Ovary (tissue), 3 donors: ENCODE results near the gene FAM120B.

Experiments used
- POLR2A ChIP-seq: fragments of 450-650 bp; IDR thresholded peaks from one replicate; pipeline ENCODE4 v1.6.1; 2017; ENCODE audit warnings: antibody characterized with exemption, mild to moderate bottlenecking, moderate library complexity
- TF ChIP-seq, protein P1 (sequence below), 3 donors: fragments of 450-650 bp in 2 of 3; fragments of 200-600 bp in 1 of 3; IDR thresholded peaks; one replicate each; pipeline versions ENCODE4 v1.5.1 to v1.8.0; 2016 to 2022; ENCODE audit warnings: antibody characterized with exemption in 3 of 3, mild to moderate bottlenecking in 1 of 3
- donor health status: DM: no; HTN: no; CAD: no.

DNA sequence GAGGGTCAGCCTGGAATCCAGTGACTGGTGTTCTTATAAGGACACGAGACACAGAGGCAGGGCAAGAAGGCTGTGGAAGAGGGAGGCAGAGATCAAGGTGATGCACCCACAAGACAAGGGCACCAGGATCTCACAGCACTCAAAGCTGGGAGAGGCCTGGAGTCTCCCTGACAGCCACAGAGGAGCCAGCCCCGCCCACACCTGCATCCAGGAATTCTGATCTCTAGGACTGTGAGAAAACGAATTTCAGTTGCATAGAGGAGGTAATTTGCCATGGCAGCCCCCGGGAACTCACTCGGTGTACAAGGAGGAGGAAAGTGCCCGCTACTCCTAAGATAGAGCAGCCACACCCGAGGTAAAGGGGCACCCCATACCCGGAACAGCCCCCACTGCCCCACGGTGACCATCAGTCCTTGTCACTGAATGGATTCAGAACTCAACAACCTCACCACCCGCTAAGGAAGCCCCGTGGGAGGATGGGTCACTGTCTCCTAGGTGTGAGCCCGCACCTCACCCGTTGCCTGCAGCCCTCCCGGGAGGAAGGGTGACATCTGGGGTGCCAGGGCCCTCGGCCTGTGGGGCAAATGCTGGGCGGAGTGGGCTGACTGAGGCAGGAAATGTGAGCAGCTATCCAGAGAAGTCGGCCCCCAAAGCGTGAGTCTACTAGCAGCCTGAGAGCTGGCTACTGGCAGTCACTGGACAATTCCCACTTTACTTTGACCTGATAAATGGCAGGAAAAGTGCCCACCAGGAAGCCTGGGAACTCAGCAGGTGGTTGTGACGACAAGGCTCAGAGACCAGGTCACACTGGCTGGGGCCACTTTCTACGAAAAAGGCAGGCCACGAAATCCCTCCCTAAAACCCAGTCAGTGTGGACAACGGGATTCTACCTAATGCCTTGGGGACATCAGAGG, 38.1 kb upstream of the FAM120B start:
- TF ChIP-seq, protein P1, sequence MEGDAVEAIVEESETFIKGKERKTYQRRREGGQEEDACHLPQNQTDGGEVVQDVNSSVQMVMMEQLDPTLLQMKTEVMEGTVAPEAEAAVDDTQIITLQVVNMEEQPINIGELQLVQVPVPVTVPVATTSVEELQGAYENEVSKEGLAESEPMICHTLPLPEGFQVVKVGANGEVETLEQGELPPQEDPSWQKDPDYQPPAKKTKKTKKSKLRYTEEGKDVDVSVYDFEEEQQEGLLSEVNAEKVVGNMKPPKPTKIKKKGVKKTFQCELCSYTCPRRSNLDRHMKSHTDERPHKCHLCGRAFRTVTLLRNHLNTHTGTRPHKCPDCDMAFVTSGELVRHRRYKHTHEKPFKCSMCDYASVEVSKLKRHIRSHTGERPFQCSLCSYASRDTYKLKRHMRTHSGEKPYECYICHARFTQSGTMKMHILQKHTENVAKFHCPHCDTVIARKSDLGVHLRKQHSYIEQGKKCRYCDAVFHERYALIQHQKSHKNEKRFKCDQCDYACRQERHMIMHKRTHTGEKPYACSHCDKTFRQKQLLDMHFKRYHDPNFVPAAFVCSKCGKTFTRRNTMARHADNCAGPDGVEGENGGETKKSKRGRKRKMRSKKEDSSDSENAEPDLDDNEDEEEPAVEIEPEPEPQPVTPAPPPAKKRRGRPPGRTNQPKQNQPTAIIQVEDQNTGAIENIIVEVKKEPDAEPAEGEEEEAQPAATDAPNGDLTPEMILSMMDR (IDR thresholded peaks at IDR 0.05): no peak
- no peak for TF ChIP-seq POLR2A
